GM21529 (cell line): ENCODE data around the gene AVPR1B.

ENCODE experiments used
- ATAC-seq: cut with Tn5 transposase; IDR thresholded peaks from one replicate; pipeline ENCODE4 v1.9.1; 2021; ENCODE audit not compliant: unreplicated experiment

AVPR1B gene, protein sequence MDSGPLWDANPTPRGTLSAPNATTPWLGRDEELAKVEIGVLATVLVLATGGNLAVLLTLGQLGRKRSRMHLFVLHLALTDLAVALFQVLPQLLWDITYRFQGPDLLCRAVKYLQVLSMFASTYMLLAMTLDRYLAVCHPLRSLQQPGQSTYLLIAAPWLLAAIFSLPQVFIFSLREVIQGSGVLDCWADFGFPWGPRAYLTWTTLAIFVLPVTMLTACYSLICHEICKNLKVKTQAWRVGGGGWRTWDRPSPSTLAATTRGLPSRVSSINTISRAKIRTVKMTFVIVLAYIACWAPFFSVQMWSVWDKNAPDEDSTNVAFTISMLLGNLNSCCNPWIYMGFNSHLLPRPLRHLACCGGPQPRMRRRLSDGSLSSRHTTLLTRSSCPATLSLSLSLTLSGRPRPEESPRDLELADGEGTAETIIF

DNA sequence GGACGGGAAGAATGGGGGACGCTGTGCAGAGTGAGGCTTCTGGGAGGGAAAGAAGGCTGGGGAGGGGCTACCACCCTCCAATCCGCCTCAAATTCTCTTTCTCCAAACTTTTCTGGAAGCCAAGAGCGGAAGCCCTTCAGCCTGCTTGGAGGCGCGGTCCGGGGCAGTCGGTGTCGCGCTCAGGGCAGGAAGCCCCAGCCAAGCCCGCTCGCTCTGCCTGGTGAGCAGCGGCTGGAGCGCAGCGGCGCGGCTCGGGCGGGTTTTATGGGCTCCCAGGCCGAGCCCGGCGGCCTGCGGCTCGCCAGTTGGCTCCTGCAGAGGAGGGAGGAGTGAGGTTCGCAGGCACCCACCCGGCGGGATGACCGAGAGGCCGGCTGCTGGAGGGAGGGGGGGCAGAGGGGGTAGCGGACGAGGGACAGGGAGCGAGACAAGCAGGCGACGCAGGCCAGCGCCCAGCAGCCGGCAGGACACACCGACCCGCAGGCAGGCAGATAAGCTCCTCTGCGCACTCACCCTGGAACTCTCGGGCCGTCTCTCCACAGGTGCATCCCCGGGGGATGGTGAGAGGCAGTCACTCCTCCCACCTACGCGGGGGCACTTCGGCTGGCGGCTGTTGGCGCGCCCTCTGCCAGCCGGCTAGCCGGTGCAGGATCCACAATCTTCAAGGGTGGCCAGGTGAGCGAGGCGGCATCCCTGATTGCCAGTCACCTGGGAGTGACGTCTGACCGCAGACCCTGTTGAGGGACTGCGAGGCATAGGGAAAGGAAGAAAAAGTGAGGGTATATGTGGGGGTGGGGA, at the start of gene AVPR1B:
Gene AVPR1B, minus strand, starts transcription at position 238 of the 798 bp plus-strand sequence. CDS start 498 bp downstream, outside the sequence.
- ATAC-seq: no peak

DNA sequence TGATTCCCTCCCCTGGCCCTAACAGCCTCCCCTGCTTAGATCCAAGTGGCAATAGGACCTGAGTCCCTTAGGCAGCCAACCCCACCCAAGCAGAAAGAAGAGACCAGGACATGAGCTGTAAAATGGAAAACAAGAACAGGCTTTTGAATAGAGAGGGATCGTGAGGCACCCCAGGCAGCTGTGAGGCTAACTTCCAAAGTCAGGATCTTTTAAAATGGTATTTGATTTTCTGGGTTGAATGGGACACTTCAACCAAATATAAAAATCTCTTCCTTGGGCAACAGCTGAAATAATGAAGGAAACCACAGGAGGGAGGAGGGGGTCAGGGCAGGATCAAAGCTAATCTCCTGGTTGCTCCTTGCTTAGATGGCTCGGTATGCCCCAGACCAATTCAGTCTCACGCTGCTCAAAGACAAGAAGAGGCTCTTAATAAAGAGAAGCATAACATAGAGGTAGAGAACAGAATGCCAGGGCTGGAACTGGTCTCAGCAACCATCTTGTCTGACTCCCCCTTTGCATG, 28.6 kb upstream of the AVPR1B start:
- no peak for ATAC-seq

GRCh38 chr1:206144605-206145004, 27.4 kb upstream of the AVPR1B start:
- no peak for ATAC-seq

DNA sequence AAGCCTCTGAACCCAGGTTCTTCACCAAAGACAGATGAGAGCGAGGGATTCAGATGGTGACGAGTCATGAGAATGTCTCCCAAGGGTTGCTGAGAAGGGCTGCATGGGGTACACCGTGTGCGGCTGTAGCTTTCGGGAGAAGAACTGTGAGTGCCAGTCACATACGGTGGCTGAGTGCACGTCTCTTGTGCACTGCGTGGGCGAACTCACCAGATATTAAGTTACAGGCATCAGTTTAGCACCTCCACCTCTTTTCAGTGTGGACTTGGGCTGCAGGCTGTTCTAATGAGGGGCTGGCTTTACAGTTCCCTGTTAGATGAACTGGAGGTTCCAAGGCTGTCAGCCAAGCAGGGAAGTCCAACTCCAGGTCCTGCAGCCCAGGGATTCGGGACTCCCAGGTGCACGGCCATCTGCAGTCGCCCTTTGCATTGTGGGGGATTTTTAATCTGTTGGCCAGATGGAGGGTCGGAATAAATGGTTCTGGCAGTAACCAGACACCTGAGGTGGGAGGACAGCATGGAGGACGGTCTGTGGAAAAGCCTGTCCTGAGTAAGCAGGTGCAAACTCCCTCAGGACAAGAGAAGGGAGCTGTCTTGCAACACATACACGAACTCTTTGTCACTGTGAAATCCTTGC, 26.5 kb upstream of the AVPR1B start:
- no peak for ATAC-seq

- ATAC-seq: no peak
These were observed 25.6 kb upstream of the AVPR1B start for GRCh38 chr1:206142770-206143169.

DNA sequence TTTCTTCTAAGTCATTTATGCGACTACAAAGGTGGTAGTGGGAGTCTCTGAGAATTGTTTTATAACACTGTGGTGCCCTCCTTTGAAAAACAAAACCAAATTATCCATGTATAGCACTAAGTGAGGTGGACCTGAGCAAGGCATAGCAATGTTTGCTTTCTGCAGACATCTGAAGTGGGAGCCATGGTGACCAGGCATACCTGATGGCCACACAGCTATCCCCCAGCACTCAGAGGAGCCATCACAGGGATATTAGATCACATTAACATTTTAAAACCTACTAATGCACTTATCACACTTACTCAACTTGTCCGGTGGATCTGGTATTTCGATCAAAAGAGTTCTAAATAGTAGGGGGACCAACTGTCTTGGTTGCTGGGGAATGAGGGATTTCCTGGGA, 24.8 kb upstream of the AVPR1B start:
- no peak for ATAC-seq

GRCh38 chr1:206136241-206136640, 19.1 kb upstream of the AVPR1B start:
- ATAC-seq: no peak

GRCh38 chr1:206135248-206135647, 18.1 kb upstream of the AVPR1B start:
- no peak for ATAC-seq

- ATAC-seq: no peak
These were observed 16.7 kb upstream of the AVPR1B start for GRCh38 chr1:206133751-206134415.

- no peak for ATAC-seq
These were observed 13.8 kb upstream of the AVPR1B start for GRCh38 chr1:206131037-206131436.

GRCh38 chr1:206128196-206128595, 11.0 kb upstream of the AVPR1B start:
- ATAC-seq: no peak

DNA sequence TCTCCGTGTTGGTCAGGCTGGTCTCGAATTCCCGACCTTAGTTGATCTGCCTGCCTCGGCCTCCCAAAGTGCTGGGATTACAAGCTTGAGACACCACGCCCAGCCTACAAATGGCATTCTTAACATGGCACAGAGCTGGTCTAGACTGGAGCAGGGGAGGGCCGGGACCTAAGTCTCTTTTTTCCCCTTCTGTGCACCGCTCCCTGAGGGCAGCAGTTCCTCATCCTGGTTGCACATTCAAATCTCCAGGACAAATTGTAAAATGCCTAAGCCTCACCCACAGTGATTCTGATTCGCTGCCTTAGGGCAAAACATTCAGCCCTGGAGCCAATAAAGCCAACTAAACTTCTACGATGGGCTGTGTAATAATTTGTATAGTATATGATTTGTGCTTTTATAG, 10.1 kb upstream of the AVPR1B start:
- no peak for ATAC-seq

DNA sequence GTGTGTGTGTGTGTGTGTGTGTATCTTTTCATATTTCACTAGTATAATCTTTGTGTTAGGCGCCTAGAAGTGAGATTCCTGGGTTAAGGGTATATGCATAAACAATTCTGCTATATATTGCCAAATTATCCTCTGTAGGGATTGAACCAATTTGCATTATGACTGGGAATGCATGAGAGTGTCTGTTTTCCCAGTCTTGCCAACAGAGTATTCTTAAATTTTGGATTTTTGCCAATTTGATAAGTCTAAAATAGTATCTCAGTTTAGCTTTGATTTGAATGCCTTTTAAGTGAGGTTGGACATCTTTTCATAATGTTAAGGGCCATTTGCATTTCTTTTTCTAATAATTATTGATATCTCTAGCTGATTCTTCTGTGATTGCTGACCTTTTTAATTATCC, 8.2 kb upstream of the AVPR1B start:
- ATAC-seq: no peak

- no peak for ATAC-seq
These were observed 5.5 kb upstream of the AVPR1B start for GRCh38 chr1:206122686-206123085.

GRCh38 chr1:206121269-206121668, 4.1 kb upstream of the AVPR1B start:
- no peak for ATAC-seq

- no peak for ATAC-seq
These were observed 3.2 kb upstream of the AVPR1B start for GRCh38 chr1:206120406-206120805.

- no peak for ATAC-seq
These were observed 376 bp downstream of the AVPR1B start for GRCh38 chr1:206116873-206117150.

DNA sequence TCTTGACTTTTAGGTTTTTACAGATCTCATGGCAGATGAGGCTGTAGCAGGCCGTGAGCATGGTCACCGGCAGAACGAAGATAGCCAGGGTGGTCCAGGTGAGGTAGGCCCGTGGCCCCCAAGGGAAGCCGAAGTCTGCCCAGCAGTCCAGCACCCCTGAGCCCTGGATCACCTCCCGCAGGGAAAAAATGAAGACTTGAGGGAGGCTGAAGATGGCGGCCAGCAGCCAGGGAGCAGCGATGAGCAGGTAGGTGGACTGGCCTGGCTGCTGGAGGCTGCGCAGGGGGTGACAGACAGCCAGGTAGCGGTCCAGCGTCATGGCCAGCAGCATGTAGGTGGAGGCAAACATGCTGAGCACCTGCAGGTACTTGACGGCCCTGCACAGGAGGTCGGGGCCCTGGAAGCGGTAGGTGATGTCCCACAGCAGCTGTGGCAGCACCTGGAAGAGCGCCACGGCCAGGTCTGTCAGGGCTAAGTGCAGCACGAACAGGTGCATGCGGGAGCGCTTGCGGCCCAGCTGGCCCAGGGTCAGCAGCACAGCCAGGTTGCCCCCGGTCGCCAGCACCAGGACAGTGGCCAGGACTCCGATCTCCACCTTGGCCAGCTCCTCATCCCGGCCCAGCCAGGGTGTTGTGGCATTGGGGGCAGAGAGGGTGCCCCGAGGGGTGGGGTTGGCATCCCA, 856 bp downstream of the AVPR1B start:
- ATAC-seq: no peak

GRCh38 chr1:206115791-206116190, 1.4 kb downstream of the AVPR1B start:
- ATAC-seq: no peak
